OCI-LY3 (cell line): ENCODE data around the gene TMEM164.

ENCODE experiments used
- H2AFZ ChIP-seq: fragments of 200-600, 300-600 bp; shearing (Covaris generic); 2 replicates; pipeline ENCODE4 v1.6.0; 2014; ENCODE audit warnings: antibody characterized with exemption, low read depth, low read length
- H3K27ac ChIP-seq: fragments of 200-600, 300-600 bp; sonication (generic); 2 replicates; pipeline ENCODE4 v1.5.1; 2014; ENCODE audit warnings: mild to moderate bottlenecking, low read length, moderate library complexity, mixed read lengths
- H3K27me3 ChIP-seq: fragments of 200-600, 300-600 bp; sonication (generic); 2 replicates; pipeline ENCODE4 v1.6.1; 2014; ENCODE audit warnings: low read depth, low read length, mixed read lengths
- H3K36me3 ChIP-seq: fragments of 200-600, 300-600 bp; sonication (generic); replicated peaks from 2 replicates; pipeline ENCODE3; 2014; ENCODE audit warnings: low read depth, low read length, mixed read lengths
- H3K4me1 ChIP-seq: fragments of 300-600, 200-600 bp; sonication (generic); 2 replicates; pipeline ENCODE4 v1.6.1; 2014; ENCODE audit warnings: low read length, mixed read lengths
- H3K4me2 ChIP-seq: fragments of 200-600, 300-600 bp; sonication (generic); 2 replicates; pipeline ENCODE4 v1.6.1; 2014; ENCODE audit warnings: low read length, mixed read lengths
- H3K4me3 ChIP-seq: fragments of 300-600, 200-600 bp; sonication (generic); 2 replicates; pipeline ENCODE4 v1.5.1; 2014; ENCODE audit warnings: antibody characterized with exemption, mild to moderate bottlenecking, low read length, moderate library complexity
- H3K79me2 ChIP-seq: fragments of 300-600, 200-600 bp; shearing (Covaris generic); 2 replicates; pipeline ENCODE4 v1.6.1; 2014; ENCODE audit warnings: mild to moderate bottlenecking, low read length, mixed read lengths
- H3K9ac ChIP-seq: fragments of 300-600, 200-600 bp; shearing (Covaris generic); 2 replicates; pipeline ENCODE4 v1.6.0; 2014; ENCODE audit warnings: mild to moderate bottlenecking, low read length, moderate library complexity
- H3K9me3 ChIP-seq: fragments of 200-600, 300-600 bp; shearing (Covaris generic); 2 replicates; pipeline ENCODE4 v1.6.1; 2014; ENCODE audit warnings: low read length, mixed read lengths; ENCODE audit not compliant: insufficient read depth
- H4K20me1 ChIP-seq: fragments of 200-600, 300-600 bp; sonication (generic); 2 replicates; pipeline ENCODE4 v1.6.1; 2016; ENCODE audit warnings: low read length, mixed read lengths; ENCODE audit not compliant: insufficient read depth
- EZH2phosphoT487 ChIP-seq: fragments of 200-600 bp; shearing (Covaris generic); IDR thresholded peaks from 2 replicates; pipeline ENCODE4 v1.6.1; 2018; ENCODE audit warnings: antibody characterized with exemption, mixed run types, low read depth
- TF ChIP-seq, protein P1 (sequence below): fragments of 200-600, 300-600 bp; sonication (generic); IDR thresholded peaks from 2 replicates; pipeline ENCODE4 v1.5.1; 2014; ENCODE audit warnings: antibody characterized with exemption, low read length, low read depth

TMEM164 gene

GRCh38 chrX:110116066-110116980 is 113.4 kb downstream of the TMEM164 start:
- Histone ChIP-seq H3K4me2 (no peak overlapping the region), H3K9me3 (no peaks in the 10 kb centered on the region), H3K27ac (no peak overlapping the region), H3K36me3 (no peaks in the 10 kb centered on the region), H3K4me1 (no peaks in the 10 kb centered on the region), H3K79me2 (no peaks in the 10 kb centered on the region), H3K9ac (no peak overlapping the region), H3K27me3 (no peaks in the 10 kb centered on the region), H3K4me3 (no peak overlapping the region), H2AFZ (no peak overlapping the region), H4K20me1 (no peaks in the 10 kb centered on the region)
- TF ChIP-seq, protein P1, sequence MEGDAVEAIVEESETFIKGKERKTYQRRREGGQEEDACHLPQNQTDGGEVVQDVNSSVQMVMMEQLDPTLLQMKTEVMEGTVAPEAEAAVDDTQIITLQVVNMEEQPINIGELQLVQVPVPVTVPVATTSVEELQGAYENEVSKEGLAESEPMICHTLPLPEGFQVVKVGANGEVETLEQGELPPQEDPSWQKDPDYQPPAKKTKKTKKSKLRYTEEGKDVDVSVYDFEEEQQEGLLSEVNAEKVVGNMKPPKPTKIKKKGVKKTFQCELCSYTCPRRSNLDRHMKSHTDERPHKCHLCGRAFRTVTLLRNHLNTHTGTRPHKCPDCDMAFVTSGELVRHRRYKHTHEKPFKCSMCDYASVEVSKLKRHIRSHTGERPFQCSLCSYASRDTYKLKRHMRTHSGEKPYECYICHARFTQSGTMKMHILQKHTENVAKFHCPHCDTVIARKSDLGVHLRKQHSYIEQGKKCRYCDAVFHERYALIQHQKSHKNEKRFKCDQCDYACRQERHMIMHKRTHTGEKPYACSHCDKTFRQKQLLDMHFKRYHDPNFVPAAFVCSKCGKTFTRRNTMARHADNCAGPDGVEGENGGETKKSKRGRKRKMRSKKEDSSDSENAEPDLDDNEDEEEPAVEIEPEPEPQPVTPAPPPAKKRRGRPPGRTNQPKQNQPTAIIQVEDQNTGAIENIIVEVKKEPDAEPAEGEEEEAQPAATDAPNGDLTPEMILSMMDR = no peak
- no peak for TF ChIP-seq EZH2phosphoT487

DNA sequence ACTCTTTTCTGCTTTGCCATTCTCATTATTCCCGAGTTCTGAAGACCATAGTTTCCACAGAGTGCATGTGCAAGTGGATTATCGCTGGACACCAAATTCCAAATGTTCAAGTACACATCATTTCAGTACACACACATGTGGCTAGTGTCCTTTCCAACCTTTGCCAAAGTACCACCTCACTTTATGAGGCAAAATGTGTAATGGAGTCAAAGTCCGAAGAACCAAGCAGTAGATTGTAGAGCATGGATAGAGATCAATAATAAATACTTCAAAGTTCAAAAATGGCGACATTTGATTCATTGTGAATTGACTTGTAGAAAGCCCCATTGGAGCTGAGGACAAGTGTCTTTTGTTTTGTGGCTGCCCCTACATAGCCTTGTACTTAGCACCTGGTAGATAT is 115.6 kb downstream of the TMEM164 start:
- H3K4me3 ChIP-seq = no peak overlapping the region
- H4K20me1 ChIP-seq = no peaks in the 10 kb centered on the region
- no peak overlapping the region for H3K27ac ChIP-seq
- peaks cover 2% of the 10 kb centered on the region for H3K36me3 ChIP-seq
- TF ChIP-seq, protein P1 = no peak
- TF ChIP-seq EZH2phosphoT487 = no peak
- H3K79me2 ChIP-seq = no peaks in the 10 kb centered on the region
- H3K9ac ChIP-seq = no peak overlapping the region
- H3K4me1 ChIP-seq = no peaks in the 10 kb centered on the region
- H3K4me2 ChIP-seq = no peak overlapping the region
- H3K27me3 ChIP-seq = no peaks in the 10 kb centered on the region
- H2AFZ ChIP-seq = no peak overlapping the region
- H3K9me3 ChIP-seq = no peaks in the 10 kb centered on the region

- H4K20me1 ChIP-seq = no peaks in the 10 kb centered on the region
- H3K9ac ChIP-seq = no peak overlapping the region
- no peak overlapping the region for H3K4me3 ChIP-seq
- H3K36me3 ChIP-seq = peaks cover 2% of the 10 kb centered on the region
- no peaks in the 10 kb centered on the region for H3K79me2 ChIP-seq
- no peak overlapping the region for H2AFZ ChIP-seq
- no peaks in the 10 kb centered on the region for H3K27me3 ChIP-seq
- no peak for TF ChIP-seq EZH2phosphoT487
- TF ChIP-seq, protein P1 = no peak
- H3K4me1 ChIP-seq = no peaks in the 10 kb centered on the region
- no peaks in the 10 kb centered on the region for H3K9me3 ChIP-seq
- H3K4me2 ChIP-seq = no peak overlapping the region
- no peak overlapping the region for H3K27ac ChIP-seq
Observed at GRCh38 chrX:110119480-110119879, 116.6 kb downstream of the TMEM164 start.

DNA sequence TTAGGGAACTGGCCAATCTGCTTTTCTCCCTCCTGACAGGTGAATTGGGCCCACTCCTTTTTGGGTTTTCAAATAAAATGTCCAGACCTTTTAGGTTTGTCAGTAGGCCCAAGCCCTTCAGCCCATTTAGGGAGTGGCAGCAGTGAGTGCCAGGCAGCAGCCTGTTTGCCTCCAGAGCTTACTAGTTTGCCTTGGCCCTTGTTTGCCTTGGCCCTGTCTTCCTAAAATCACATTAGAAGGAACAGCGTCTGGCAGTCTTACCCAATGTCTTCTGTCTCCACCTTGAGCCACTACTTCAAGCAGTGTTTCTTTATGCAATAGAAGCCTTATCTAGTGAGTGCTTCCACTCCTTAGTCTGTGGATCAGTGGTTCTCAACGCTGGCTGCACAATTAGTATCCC is 117.1 kb downstream of the TMEM164 start:
- H4K20me1 ChIP-seq = no peaks in the 10 kb centered on the region
- no peaks in the 10 kb centered on the region for H3K79me2 ChIP-seq
- no peak overlapping the region for H2AFZ ChIP-seq
- no peak overlapping the region for H3K9ac ChIP-seq
- no peak overlapping the region for H3K4me2 ChIP-seq
- H3K9me3 ChIP-seq = no peaks in the 10 kb centered on the region
- peaks cover 2% of the 10 kb centered on the region for H3K36me3 ChIP-seq
- no peaks in the 10 kb centered on the region for H3K4me1 ChIP-seq
- no peak overlapping the region for H3K4me3 ChIP-seq
- H3K27me3 ChIP-seq = no peaks in the 10 kb centered on the region
- H3K27ac ChIP-seq = no peak overlapping the region
- TF ChIP-seq, protein P1 = no peak
- TF ChIP-seq EZH2phosphoT487 = no peak
